ENCODE results near the gene ZFP28. TPM values are rescaled to one million over a fixed set of nuclear protein-coding genes. Genes with fewer than 3 reads are reported as not detected.

Gene ZFP28
- total and polyA plus RNA-seq, 4 donors: 0.47 to 1.3 (median 0.82) TPM

- Histone ChIP-seq H3K27ac (ENCODE audit: low read depth in 1 of 2, low read length in 2 of 2) (no peak overlapping the region), H3K36me3 (ENCODE audit: control insufficient read depth in 4 of 4, insufficient read depth in 3 of 4, low read depth in 1 of 4, low read length in 3 of 4) (peaks cover 20 to 88% (median 79%) of the 10 kb centered on the region in 4 donors)
- WGBS: 48% methylated on average over 2 of the region's 2 CpGs
Observed at GRCh38 chr19:56572589-56572988, 33.8 kb downstream of the ZFP28 start.

GRCh38 chr19:56573914-56574313, 35.2 kb downstream of the ZFP28 start:
- WGBS: over 99% methylated on average over 3 of the region's 3 CpGs
- H3K27me3 ChIP-seq (ENCODE audit: control insufficient read depth in 4 of 4, insufficient read depth in 4 of 4, low read length in 3 of 4): no peaks in the 10 kb centered on the region
- DNase-seq (ENCODE audit: low spot score): no peak
- TF ChIP-seq HNF4G (IDR thresholded peaks at IDR 0.05): no peak
- no peak for TF ChIP-seq FOXA1 (IDR thresholded peaks at IDR 0.05)
- TF ChIP-seq RXRA (IDR thresholded peaks at IDR 0.05): no peak
- TF ChIP-seq YY1 (IDR thresholded peaks at IDR 0.05): no peak
- no peak for TF ChIP-seq SP1 (IDR thresholded peaks at IDR 0.05)
- TF ChIP-seq RAD21 (IDR thresholded peaks at IDR 0.05): no peak
- TF ChIP-seq TAF1 (conservative IDR thresholded peaks at IDR 0.05): no peak
- TF ChIP-seq EGR1 (IDR thresholded peaks at IDR 0.05; ENCODE audit: low read depth in 2 of 2): no peak
- no peak for TF ChIP-seq JUND (IDR thresholded peaks at IDR 0.05)
- TF ChIP-seq, protein P1, sequence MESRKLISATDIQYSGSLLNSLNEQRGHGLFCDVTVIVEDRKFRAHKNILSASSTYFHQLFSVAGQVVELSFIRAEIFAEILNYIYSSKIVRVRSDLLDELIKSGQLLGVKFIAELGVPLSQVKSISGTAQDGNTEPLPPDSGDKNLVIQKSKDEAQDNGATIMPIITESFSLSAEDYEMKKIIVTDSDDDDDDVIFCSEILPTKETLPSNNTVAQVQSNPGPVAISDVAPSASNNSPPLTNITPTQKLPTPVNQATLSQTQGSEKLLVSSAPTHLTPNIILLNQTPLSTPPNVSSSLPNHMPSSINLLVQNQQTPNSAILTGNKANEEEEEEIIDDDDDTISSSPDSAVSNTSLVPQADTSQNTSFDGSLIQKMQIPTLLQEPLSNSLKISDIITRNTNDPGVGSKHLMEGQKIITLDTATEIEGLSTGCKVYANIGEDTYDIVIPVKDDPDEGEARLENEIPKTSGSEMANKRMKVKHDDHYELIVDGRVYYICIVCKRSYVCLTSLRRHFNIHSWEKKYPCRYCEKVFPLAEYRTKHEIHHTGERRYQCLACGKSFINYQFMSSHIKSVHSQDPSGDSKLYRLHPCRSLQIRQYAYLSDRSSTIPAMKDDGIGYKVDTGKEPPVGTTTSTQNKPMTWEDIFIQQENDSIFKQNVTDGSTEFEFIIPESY (IDR thresholded peaks at IDR 0.05): no peak
- TF ChIP-seq NR2F2 (IDR thresholded peaks at IDR 0.05): no peak
- peaks cover 53 to 96% (median 80%) of the 10 kb centered on the region in 4 donors for H3K9me3 ChIP-seq (ENCODE audit: control insufficient read depth in 4 of 4, low read length in 3 of 4)
- H3K9ac ChIP-seq (ENCODE audit: low read depth in 1 of 2, low read length in 2 of 2): no peak overlapping the region
- no peak overlapping the region for H3K27ac ChIP-seq (ENCODE audit: low read depth in 1 of 2, low read length in 2 of 2)
- peak overlapping the region in 2 of 3 donors; percentile 51 to 58 for H3K4me3 ChIP-seq (ENCODE audit: low read depth in 1 of 3, low read length in 3 of 3)
- peaks cover 20 to 81% (median 77%) of the 10 kb centered on the region in 4 donors for H3K36me3 ChIP-seq (ENCODE audit: control insufficient read depth in 4 of 4, insufficient read depth in 3 of 4, low read depth in 1 of 4, low read length in 3 of 4)
- H3K4me1 ChIP-seq (ENCODE audit: control insufficient read depth in 4 of 4, insufficient read depth in 4 of 4, low read length in 3 of 4): no peaks in the 10 kb centered on the region

More at GRCh38 chr19:56572589-56572988, 33.8 kb downstream of the ZFP28 start:
- peaks cover 3 to 8% (median 6%) of the 10 kb centered on the region in 4 donors for H3K4me1 ChIP-seq (ENCODE audit: control insufficient read depth in 4 of 4, insufficient read depth in 4 of 4, low read length in 3 of 4)
- DNase-seq (ENCODE audit: low spot score): no peak
- no peaks in the 10 kb centered on the region for H3K27me3 ChIP-seq (ENCODE audit: control insufficient read depth in 4 of 4, insufficient read depth in 4 of 4, low read length in 3 of 4)
- H3K9me3 ChIP-seq (ENCODE audit: control insufficient read depth in 4 of 4, low read length in 3 of 4): peaks cover 46 to 94% (median 71%) of the 10 kb centered on the region in 4 donors
- TF ChIP-seq GABPA (IDR thresholded peaks at IDR 0.05 in 1 of 2, conservative IDR thresholded peaks at IDR 0.05 in 1 of 2) (no peak), NR2F2 (IDR thresholded peaks at IDR 0.05) (no peak), REST (IDR thresholded peaks at IDR 0.05) (no peak), FOXA1 (IDR thresholded peaks at IDR 0.05) (no peak), YY1 (IDR thresholded peaks at IDR 0.05) (no peak), EGR1 (IDR thresholded peaks at IDR 0.05; ENCODE audit: low read depth in 2 of 2) (no peak), RAD21 (IDR thresholded peaks at IDR 0.05) (no peak), RXRA (IDR thresholded peaks at IDR 0.05) (no peak), TAF1 (conservative IDR thresholded peaks at IDR 0.05) (no peak), SP1 (IDR thresholded peaks at IDR 0.05) (no peak), JUND (IDR thresholded peaks at IDR 0.05) (no peak), HNF4G (IDR thresholded peaks at IDR 0.05) (no peak)
- TF ChIP-seq, protein P2, sequence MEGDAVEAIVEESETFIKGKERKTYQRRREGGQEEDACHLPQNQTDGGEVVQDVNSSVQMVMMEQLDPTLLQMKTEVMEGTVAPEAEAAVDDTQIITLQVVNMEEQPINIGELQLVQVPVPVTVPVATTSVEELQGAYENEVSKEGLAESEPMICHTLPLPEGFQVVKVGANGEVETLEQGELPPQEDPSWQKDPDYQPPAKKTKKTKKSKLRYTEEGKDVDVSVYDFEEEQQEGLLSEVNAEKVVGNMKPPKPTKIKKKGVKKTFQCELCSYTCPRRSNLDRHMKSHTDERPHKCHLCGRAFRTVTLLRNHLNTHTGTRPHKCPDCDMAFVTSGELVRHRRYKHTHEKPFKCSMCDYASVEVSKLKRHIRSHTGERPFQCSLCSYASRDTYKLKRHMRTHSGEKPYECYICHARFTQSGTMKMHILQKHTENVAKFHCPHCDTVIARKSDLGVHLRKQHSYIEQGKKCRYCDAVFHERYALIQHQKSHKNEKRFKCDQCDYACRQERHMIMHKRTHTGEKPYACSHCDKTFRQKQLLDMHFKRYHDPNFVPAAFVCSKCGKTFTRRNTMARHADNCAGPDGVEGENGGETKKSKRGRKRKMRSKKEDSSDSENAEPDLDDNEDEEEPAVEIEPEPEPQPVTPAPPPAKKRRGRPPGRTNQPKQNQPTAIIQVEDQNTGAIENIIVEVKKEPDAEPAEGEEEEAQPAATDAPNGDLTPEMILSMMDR (IDR thresholded peaks at IDR 0.05; ENCODE audit: low read depth, low read length, missing input control): no peak
- TF ChIP-seq, protein P3, sequence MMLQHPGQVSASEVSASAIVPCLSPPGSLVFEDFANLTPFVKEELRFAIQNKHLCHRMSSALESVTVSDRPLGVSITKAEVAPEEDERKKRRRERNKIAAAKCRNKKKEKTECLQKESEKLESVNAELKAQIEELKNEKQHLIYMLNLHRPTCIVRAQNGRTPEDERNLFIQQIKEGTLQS (IDR thresholded peaks at IDR 0.05): no peak
- TF ChIP-seq, protein P4, sequence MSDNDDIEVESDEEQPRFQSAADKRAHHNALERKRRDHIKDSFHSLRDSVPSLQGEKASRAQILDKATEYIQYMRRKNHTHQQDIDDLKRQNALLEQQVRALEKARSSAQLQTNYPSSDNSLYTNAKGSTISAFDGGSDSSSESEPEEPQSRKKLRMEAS (IDR thresholded peaks at IDR 0.05): no peak
- no peak overlapping the region for H3K9ac ChIP-seq (ENCODE audit: low read depth in 1 of 2, low read length in 2 of 2)
- H3K4me3 ChIP-seq (ENCODE audit: low read depth in 1 of 3, low read length in 3 of 3): peak overlapping the region in 2 of 3 donors; percentile 11 to 58

All from liver (tissue), 9 donors.